ENCODE data around the gene TRIM7. TPM values are rescaled to one million over a fixed set of nuclear protein-coding genes. Genes with fewer than 3 reads are reported as not detected.

The TRIM7 gene
- total RNA-seq, 1 donor from 2014 or later: 0.93 TPM

- Mint-ChIP-seq H3K27ac (ENCODE audit: unreplicated experiment) (no peak overlapping the region), H3K9me3 (ENCODE audit: unreplicated experiment) (peaks cover 3% of the 10 kb centered on the region), H3K36me3 (ENCODE audit: unreplicated experiment) (no peaks in the 10 kb centered on the region), H3K4me1 (ENCODE audit: low read depth, unreplicated experiment) (peaks cover 6% of the 10 kb centered on the region), H3K27me3 (ENCODE audit: unreplicated experiment) (peaks cover 7% of the 10 kb centered on the region), H3K4me3 (ENCODE audit: unreplicated experiment) (no peak overlapping the region)
- no peak for TF ChIP-seq CTCF (IDR thresholded peaks at IDR 0.05; ENCODE audit: partially characterized antibody, unreplicated experiment)
- DNase-seq: no peak
Observed at GRCh38 chr5:181156758-181157157, 48.2 kb downstream of the TRIM7 start.

- peaks cover 3% of the 10 kb centered on the region for H3K4me1 Mint-ChIP-seq (ENCODE audit: low read depth, unreplicated experiment)
- no peak overlapping the region for H3K4me3 Mint-ChIP-seq (ENCODE audit: unreplicated experiment)
- no peak for TF ChIP-seq CTCF (IDR thresholded peaks at IDR 0.05; ENCODE audit: partially characterized antibody, unreplicated experiment)
- H3K27me3 Mint-ChIP-seq (ENCODE audit: unreplicated experiment): peaks cover 5% of the 10 kb centered on the region
- peaks cover 7% of the 10 kb centered on the region for H3K9me3 Mint-ChIP-seq (ENCODE audit: unreplicated experiment)
- DNase-seq: no peak
- H3K36me3 Mint-ChIP-seq (ENCODE audit: unreplicated experiment): no peaks in the 10 kb centered on the region
- no peak overlapping the region for H3K27ac Mint-ChIP-seq (ENCODE audit: unreplicated experiment)
Observed at GRCh38 chr5:181153814-181154213, 51.2 kb downstream of the TRIM7 start.

GRCh38 chr5:181152406-181152805, 52.6 kb downstream of the TRIM7 start:
- peaks cover 3% of the 10 kb centered on the region for H3K4me1 Mint-ChIP-seq (ENCODE audit: low read depth, unreplicated experiment)
- no peaks in the 10 kb centered on the region for H3K36me3 Mint-ChIP-seq (ENCODE audit: unreplicated experiment)
- DNase-seq: no peak
- H3K4me3 Mint-ChIP-seq (ENCODE audit: unreplicated experiment): no peak overlapping the region
- H3K9me3 Mint-ChIP-seq (ENCODE audit: unreplicated experiment): peaks cover 8% of the 10 kb centered on the region
- no peak for TF ChIP-seq CTCF (IDR thresholded peaks at IDR 0.05; ENCODE audit: partially characterized antibody, unreplicated experiment)
- H3K27ac Mint-ChIP-seq (ENCODE audit: unreplicated experiment): no peak overlapping the region
- H3K27me3 Mint-ChIP-seq (ENCODE audit: unreplicated experiment): peaks cover 3% of the 10 kb centered on the region

GRCh38 chr5:181151146-181151545, 53.9 kb downstream of the TRIM7 start:
- H3K27me3 Mint-ChIP-seq (ENCODE audit: unreplicated experiment): peaks cover 3% of the 10 kb centered on the region
- peaks cover 3% of the 10 kb centered on the region for H3K4me1 Mint-ChIP-seq (ENCODE audit: low read depth, unreplicated experiment)
- no peak for TF ChIP-seq CTCF (IDR thresholded peaks at IDR 0.05; ENCODE audit: partially characterized antibody, unreplicated experiment)
- H3K9me3 Mint-ChIP-seq (ENCODE audit: unreplicated experiment): peaks cover 8% of the 10 kb centered on the region
- H3K4me3 Mint-ChIP-seq (ENCODE audit: unreplicated experiment): no peak overlapping the region
- H3K36me3 Mint-ChIP-seq (ENCODE audit: unreplicated experiment): no peaks in the 10 kb centered on the region
- no peak overlapping the region for H3K27ac Mint-ChIP-seq (ENCODE audit: unreplicated experiment)
- DNase-seq: no peak

GRCh38 chr5:181149806-181150733, 54.9 kb downstream of the TRIM7 start:
- Mint-ChIP-seq H3K27me3 (ENCODE audit: unreplicated experiment) (peaks cover 3% of the 10 kb centered on the region), H3K36me3 (ENCODE audit: unreplicated experiment) (no peaks in the 10 kb centered on the region), H3K9me3 (ENCODE audit: unreplicated experiment) (peaks cover 6% of the 10 kb centered on the region), H3K27ac (ENCODE audit: unreplicated experiment) (no peak overlapping the region), H3K4me3 (ENCODE audit: unreplicated experiment) (no peak overlapping the region), H3K4me1 (ENCODE audit: low read depth, unreplicated experiment) (peaks cover 3% of the 10 kb centered on the region)
- no peak for TF ChIP-seq CTCF (IDR thresholded peaks at IDR 0.05; ENCODE audit: partially characterized antibody, unreplicated experiment)
- DNase-seq: no peak
